Activated CD8-positive, alpha-beta T cell treated with anti-CD3 and anti-CD28 coated beads for 36 hours (primary cell): Measurements from ENCODE around the gene CCND1. TPM values are rescaled to one million over a fixed set of nuclear protein-coding genes. Genes with fewer than 3 reads are reported as not detected.

Experiments used
- ATAC-seq: fragments of 200-7000 bp; cut with Tn5 transposase; one replicate; pipeline ENCODE4 v1.10.0; 2021; ENCODE audit warnings: mild to moderate bottlenecking, moderate library complexity
- CTCF ChIA-PET: fragments of 350-600 bp; sonication (Branson Sonifier 250); formaldehyde crosslinking; loops from one replicate; lab custom pipeline; 2021; ENCODE audit warnings: antibody characterized with exemption; lab: Charles Lee
- POLR2A ChIA-PET: fragments of 350-600 bp; sonication (Branson Sonifier 250); formaldehyde crosslinking; loops from one replicate; lab custom pipeline; 2021; ENCODE audit warnings: antibody characterized with exemption; lab: Charles Lee
- DNase-seq: peaks from one replicate; pipeline ENCODE4 v3.0.0-alpha.2; 2020
- H3K27ac Mint-ChIP-seq: one replicate; pipeline ENCODE4 v1.8.0; 2021; ENCODE audit warnings: mild to moderate bottlenecking, mixed read lengths
- H3K27me3 Mint-ChIP-seq: one replicate; pipeline ENCODE4 v1.8.0; 2021; ENCODE audit warnings: mixed read lengths
- H3K36me3 Mint-ChIP-seq: one replicate; pipeline ENCODE4 v1.8.0; 2021; ENCODE audit warnings: low read depth, mixed read lengths
- H3K4me1 Mint-ChIP-seq: one replicate; pipeline ENCODE4 v1.8.0; 2021; ENCODE audit warnings: low read depth, mixed read lengths
- H3K4me3 Mint-ChIP-seq: one replicate; pipeline ENCODE4 v1.8.0; 2021; ENCODE audit warnings: mild to moderate bottlenecking, moderate library complexity, mixed read lengths
- H3K9me3 Mint-ChIP-seq: one replicate; pipeline ENCODE4 v1.8.0; 2021; ENCODE audit warnings: mixed read lengths
- CTCF ChIP-seq: fragments of 200-600 bp; IDR thresholded peaks from one replicate; pipeline ENCODE4 v1.8.0; 2022; ENCODE audit warnings: antibody characterized with exemption, mild to moderate bottlenecking
- intact Hi-C: fragments of 100-400 bp; cut with micrococcal nuclease; formaldehyde crosslinking; loops from one replicate; pipeline ENCODE4 v1.10.0; 2022
- total RNA-seq, 2 experiments: library from RNA; stranded (reverse); gene quantifications; one replicate each; pipeline ENCODE4 v1.2.3, GENCODE V29; 2021

The CCND1 gene
- total RNA-seq, 2 experiments from 2014 or later = 2.8 to 3.3 TPM

- ChIA-PET CTCF (interaction anchor here (1.0 to 1.3 kb wide), 2 partner anchors 21 to 22 kb away, joined by 3 read pairs; no protein-coding TSS in a partner anchor), POLR2A (no interaction called here)
- intact Hi-C loops = no loop called here
- H3K27me3 Mint-ChIP-seq = no peaks in the 10 kb centered on the region
- no peak overlapping the region for H3K4me3 Mint-ChIP-seq
- peaks cover 2% of the 10 kb centered on the region for H3K4me1 Mint-ChIP-seq
- no peak for ATAC-seq
- H3K27ac Mint-ChIP-seq = no peak overlapping the region
- H3K9me3 Mint-ChIP-seq = no peaks in the 10 kb centered on the region
- TF ChIP-seq CTCF = no peak
- no peak for DNase-seq
- H3K36me3 Mint-ChIP-seq = peaks cover 14% of the 10 kb centered on the region
Measured at GRCh38 chr11:69664103-69664775, 23.3 kb downstream of the CCND1 start.

- H3K4me3 Mint-ChIP-seq = no peak overlapping the region
- no peaks in the 10 kb centered on the region for H3K9me3 Mint-ChIP-seq
- peaks cover 2% of the 10 kb centered on the region for H3K4me1 Mint-ChIP-seq
- POLR2A ChIA-PET = no interaction called here
- CTCF ChIA-PET = interaction anchor here (1.0 to 1.3 kb wide), 2 partner anchors 21 kb away, joined by 3 read pairs; no protein-coding TSS in a partner anchor
- H3K36me3 Mint-ChIP-seq = peaks cover 16% of the 10 kb centered on the region
- DNase-seq = no peak
- H3K27ac Mint-ChIP-seq = no peak overlapping the region
- intact Hi-C loops = no loop called here
- TF ChIP-seq CTCF = no peak
- no peaks in the 10 kb centered on the region for H3K27me3 Mint-ChIP-seq
- ATAC-seq = no peak
Measured at GRCh38 chr11:69664901-69665300, 23.9 kb downstream of the CCND1 start.

- POLR2A ChIA-PET = no interaction called here
Measured at GRCh38 chr11:69665669-69666068, 24.7 kb downstream of the CCND1 start.

GRCh38 chr11:69666261-69666660 is 25.3 kb downstream of the CCND1 start:
- ATAC-seq (no peak), DNase-seq (no peak)
- ChIA-PET CTCF (no interaction called here), POLR2A (no interaction called here)
- Mint-ChIP-seq H3K27me3 (no peaks in the 10 kb centered on the region), H3K4me1 (peaks cover 9% of the 10 kb centered on the region), H3K4me3 (no peak overlapping the region), H3K27ac (no peak overlapping the region), H3K36me3 (peaks cover 24% of the 10 kb centered on the region), H3K9me3 (no peaks in the 10 kb centered on the region)
- no peak for TF ChIP-seq CTCF
- intact Hi-C loops = no loop called here

More at GRCh38 chr11:69665669-69666068, 24.7 kb downstream of the CCND1 start:
- Mint-ChIP-seq H3K36me3 (peaks cover 24% of the 10 kb centered on the region), H3K27ac (no peak overlapping the region), H3K4me3 (no peak overlapping the region), H3K4me1 (peaks cover 9% of the 10 kb centered on the region), H3K27me3 (no peaks in the 10 kb centered on the region), H3K9me3 (no peaks in the 10 kb centered on the region)
- TF ChIP-seq CTCF = no peak
- ATAC-seq = no peak
- no peak for DNase-seq
- intact Hi-C loops = no loop called here
- CTCF ChIA-PET = no interaction called here

- H3K4me1 Mint-ChIP-seq = peaks cover 9% of the 10 kb centered on the region
- H3K4me3 Mint-ChIP-seq = no peak overlapping the region
- intact Hi-C loops = no loop called here
- H3K27ac Mint-ChIP-seq = no peak overlapping the region
- ChIA-PET POLR2A (no interaction called here), CTCF (no interaction called here)
- no peaks in the 10 kb centered on the region for H3K27me3 Mint-ChIP-seq
- H3K9me3 Mint-ChIP-seq = no peaks in the 10 kb centered on the region
- DNase-seq = no peak
- no peak for TF ChIP-seq CTCF
- ATAC-seq = no peak
- H3K36me3 Mint-ChIP-seq = peaks cover 26% of the 10 kb centered on the region
Measured at GRCh38 chr11:69666752-69667536, 26.0 kb downstream of the CCND1 start.
